HG03095 (cell line): ENCODE measurements around the gene NPAS3.

ENCODE experiments used
- ATAC-seq: cut with Tn5 transposase; IDR thresholded peaks from one replicate; pipeline ENCODE4 v1.9.1; 2021; ENCODE audit warnings: moderate library complexity; ENCODE audit not compliant: unreplicated experiment

Gene NPAS3

GRCh38 chr14:33844118-33844517, 905.4 kb downstream of the NPAS3 start:
- ATAC-seq, result no peak

DNA sequence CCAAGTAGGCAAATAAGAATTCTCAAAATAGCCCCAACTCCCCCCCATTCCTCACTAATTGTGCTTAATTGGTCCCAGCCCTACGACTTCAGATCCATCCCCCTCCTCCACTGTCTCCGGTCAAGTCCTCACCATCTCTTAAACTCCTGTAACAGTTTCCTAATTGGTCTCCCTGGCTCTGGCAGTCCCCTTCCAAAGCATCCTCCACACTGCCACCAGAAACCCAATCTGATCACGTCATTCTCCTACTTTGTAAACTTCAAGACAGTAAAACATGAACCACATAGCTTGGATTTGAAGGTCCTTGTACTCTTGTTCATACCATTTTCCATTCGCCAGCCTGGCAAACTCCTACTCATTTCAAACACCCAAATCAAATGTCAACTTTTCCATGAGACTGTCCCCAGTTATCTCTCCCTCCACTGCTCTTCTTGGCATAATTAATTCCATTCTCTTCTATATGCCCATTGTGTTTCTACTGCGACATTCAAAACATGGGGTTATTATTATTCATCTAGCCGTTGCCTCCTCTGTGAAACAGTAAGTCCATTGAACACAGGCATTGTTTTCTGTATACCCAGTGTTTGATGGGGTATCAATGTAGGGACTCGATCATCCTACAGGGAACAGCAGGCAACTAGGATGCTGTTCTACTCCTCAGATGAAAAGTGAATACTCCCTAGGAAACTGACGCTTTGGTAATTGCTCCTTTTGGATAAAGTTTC, 907.6 kb downstream of the NPAS3 start:
- ATAC-seq, result no peak

GRCh38 chr14:33847066-33847465, 908.4 kb downstream of the NPAS3 start:
- no peak for ATAC-seq

- ATAC-seq, result no peak
Measured at GRCh38 chr14:33848009-33848408, 909.3 kb downstream of the NPAS3 start.

- ATAC-seq, result no peak
Measured at GRCh38 chr14:33848706-33849454, 910.2 kb downstream of the NPAS3 start.

DNA sequence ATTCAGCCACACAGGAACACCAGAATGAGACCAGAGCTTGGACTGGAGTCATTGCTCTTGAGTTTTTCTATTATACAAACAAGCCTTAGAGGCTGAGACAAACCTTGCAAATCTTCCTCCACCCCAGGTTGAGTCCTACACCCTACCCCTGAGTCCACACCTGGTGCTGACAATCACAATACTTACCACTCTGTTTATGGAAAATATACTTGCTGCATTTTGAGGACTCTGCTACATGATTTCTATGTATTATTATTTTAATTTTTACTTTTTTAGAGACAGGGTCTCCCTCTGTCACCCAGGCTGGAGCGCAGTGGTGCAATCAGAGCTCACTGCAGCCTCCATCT, 910.7 kb downstream of the NPAS3 start:
- no peak for ATAC-seq

GRCh38 chr14:33850826-33851225, 912.1 kb downstream of the NPAS3 start:
- ATAC-seq, result no peak

GRCh38 chr14:33851366-33851765, 912.7 kb downstream of the NPAS3 start:
- ATAC-seq, result no peak

DNA sequence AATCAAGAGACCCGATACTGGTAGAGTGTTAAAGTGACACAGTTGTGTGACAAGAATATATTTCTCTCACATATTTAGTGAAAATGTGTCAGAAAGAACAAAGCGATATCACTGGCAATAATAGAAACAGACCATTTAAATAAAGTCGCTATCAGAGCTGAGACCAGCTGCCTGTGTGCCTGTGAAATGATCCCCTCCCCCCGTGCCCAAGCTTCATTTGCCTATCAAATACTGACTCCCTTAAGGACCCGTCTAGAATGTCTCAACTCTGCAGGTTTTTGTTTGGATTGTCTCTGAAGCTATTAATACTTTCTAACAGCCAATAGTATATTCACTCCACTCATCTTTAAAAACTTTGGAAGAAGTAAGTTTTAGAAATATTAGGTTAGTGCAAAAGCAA, 913.3 kb downstream of the NPAS3 start:
- no peak for ATAC-seq
